Activated naive CD4-positive, alpha-beta T cell (primary cell): Measurements from ENCODE around the gene SH3GL3.

ENCODE experiments used
- DNase-seq, 4 experiments: peaks; one replicate each; lab custom pipeline; 2025; lab: John Stamatoyannopoulos, UW

The SH3GL3 gene

GRCh38 chr15:83446904-83447709 lies at the start of gene SH3GL3:
TSS of gene SH3GL3 (plus strand) at chr15:83447341. CDS start at chr15:83447534, 193 bp downstream.
- DNase-seq, result peak in 3 of 4 experiments; percentile 3 to 5 (median 4)

GRCh38 chr15:83398626-83399025 lies 48.5 kb upstream of the SH3GL3 start:
- no peak for DNase-seq

GRCh38 chr15:83404121-83404520 lies 43.0 kb upstream of the SH3GL3 start:
- no peak for DNase-seq

DNA sequence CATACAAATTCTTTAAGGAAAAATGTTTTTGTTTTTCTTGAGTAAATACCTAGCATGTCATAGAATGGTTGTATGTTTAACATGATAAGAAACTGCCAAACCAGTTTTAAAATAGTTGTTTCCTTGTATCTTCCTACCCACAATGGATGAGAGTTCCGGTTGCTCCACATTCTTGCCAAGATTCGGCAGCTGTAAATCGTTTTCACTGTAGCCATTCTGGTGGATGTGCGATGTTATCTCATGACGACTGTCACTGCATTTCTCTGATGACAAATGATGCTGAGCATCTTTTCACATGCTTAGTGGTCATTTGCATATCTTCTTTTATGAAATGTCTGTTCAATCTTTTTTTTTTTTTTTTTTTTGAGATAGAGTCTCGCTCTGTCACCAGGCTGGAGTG lies 36.6 kb upstream of the SH3GL3 start:
- no peak for DNase-seq

GRCh38 chr15:83413054-83413719 lies 34.0 kb upstream of the SH3GL3 start:
- DNase-seq, result no peak

DNA sequence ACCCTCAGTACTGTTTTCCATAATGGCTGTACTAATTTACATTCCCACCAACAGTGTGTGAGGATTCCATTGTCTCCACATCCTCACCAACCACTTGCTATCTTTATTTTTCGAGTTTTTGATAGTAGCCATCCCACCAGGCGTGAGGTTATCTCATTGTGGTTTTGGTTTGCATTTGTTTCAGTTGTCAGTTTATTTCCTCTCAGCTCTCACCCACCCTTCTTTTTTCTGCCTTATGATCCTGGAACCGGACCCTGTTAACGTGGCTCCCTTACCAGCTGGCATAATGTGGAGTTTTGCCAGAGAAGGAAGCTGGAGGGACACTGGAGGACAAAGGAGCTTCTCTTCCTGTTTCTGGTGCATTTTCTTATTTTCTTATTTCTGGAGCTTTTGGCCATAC lies 25.1 kb upstream of the SH3GL3 start:
- no peak for DNase-seq

GRCh38 chr15:83422541-83422940 lies 24.6 kb upstream of the SH3GL3 start:
- no peak for DNase-seq

- no peak for DNase-seq
Measured at GRCh38 chr15:83424101-83424500, 23.0 kb upstream of the SH3GL3 start.

- no peak for DNase-seq
Measured at GRCh38 chr15:83430441-83430840, 16.7 kb upstream of the SH3GL3 start.

GRCh38 chr15:83431521-83431920 lies 15.6 kb upstream of the SH3GL3 start:
- DNase-seq, result no peak

- DNase-seq, result no peak
Measured at GRCh38 chr15:83435202-83435601, 11.9 kb upstream of the SH3GL3 start.

DNA sequence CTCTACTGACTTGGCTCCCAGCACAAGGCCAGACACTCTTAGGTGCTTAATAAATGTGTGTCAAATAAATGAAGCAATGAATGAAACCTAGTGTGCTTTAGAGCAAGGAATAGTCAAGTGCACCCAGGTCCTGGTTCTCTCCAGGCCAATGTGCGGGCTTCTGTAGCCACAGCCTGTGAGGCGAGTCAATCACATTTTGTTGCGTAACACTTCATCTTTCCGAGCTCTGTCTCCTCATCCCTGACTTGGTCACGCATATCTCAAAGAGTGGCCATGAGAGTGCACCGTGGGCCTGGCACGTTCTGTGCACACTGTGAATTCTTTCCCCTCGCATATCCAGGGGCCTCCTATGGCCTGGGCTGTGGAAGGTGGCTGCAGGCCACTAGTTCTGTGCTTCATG lies 11.4 kb upstream of the SH3GL3 start:
- DNase-seq, result no peak

GRCh38 chr15:83436513-83437158 lies 10.5 kb upstream of the SH3GL3 start:
- DNase-seq, result no peak

DNA sequence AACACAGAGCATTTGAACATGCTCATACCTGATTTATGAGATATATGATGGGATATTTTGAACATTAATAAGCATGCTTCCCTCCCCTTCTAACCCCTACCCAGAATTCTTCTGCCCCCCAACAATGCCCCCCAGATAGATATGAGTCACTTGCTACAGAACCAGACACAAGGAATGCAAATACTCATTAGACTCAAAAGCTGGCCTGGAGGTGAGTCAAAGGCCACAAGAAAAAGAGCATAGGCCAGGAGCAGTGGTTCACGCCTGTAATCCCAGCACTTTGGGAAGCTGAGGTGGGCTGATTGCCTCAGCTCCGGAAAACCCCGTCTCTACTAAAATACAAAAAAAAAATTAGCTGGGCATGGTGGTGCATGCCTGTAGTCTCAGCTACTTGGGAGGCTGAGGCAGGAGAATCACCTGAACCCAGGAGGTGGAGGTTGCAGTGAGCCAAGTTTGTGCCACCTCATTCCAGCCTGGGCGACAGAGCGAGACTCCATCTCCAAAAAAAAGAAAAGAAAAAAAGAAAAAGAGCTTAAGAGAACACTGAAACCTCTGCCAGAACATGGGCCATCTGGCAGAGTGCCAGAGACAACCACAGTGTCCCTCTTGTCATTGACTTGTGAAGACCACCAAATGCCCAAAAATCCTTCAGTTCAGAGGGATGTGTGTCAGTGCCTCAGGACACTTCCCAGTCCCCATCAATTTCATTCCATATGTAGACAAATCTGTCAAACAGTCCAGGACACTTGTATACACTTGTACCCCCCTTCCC lies 3.9 kb upstream of the SH3GL3 start:
- no peak for DNase-seq

- no peak for DNase-seq
Measured at GRCh38 chr15:83444936-83445335, 2.2 kb upstream of the SH3GL3 start.

GRCh38 chr15:83445643-83446042 lies 1.5 kb upstream of the SH3GL3 start:
- no peak for DNase-seq

DNA sequence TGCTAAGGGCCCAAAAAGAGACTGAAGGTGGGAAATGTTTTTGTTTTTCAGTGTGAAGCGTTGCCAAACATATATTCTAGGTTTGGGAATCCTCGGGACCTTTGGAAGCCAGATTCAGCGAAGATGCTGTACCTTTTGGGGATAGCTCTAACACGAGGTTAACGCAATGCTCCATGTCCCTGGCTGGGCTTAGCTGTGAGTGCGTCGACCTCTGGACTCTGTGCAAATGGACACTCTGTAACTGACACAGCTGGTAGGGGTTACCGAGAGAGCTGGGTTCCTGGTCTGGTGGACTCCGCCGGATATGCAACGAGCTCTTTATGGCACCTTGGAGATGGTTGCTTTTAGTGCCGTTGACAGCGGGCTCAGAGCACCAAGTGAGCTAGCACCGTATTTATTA lies 724 bp upstream of the SH3GL3 start:
- no peak for DNase-seq

DNA sequence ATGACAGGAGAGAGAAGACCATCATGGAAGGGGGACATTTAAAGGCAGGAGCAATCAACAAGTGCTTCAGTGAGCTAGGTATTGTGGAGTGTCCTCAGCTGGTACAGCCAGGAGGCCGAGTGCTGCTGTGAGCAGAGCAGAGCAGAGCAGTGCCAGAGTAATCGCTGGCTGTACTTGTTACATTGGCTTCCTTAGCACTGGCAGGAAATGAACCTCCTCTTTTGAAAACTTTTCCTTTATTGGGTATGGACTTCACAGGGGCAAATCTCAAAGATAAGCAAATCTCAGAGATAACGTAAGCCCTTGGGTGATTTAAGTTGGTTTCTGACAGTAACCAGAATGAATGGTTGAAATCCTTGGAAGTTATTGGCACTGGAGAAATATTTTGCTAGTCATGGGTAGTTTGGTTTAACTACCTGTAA lies 2.1 kb downstream of the SH3GL3 start:
- no peak for DNase-seq

- no peak for DNase-seq
Measured at GRCh38 chr15:83449937-83450506, 2.9 kb downstream of the SH3GL3 start.

DNA sequence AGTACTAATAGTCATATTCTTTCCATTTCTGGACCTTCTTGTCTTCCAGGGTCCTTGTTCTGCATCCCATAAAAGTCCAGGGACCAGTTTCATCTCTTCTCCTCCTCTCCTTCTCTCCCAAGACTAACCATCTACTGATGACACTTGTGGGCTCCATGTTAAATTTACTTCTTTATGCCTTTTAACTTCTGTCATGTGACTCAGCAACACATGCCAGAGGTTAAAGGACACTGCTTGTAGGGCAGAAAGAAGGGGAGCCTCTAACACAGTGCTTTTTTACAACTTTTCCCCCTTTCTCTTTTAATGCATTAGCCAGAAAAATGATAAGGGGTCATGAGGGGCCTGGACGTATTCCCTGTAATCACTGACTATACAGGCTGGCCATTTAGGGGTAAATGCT lies 10.0 kb downstream of the SH3GL3 start:
- no peak for DNase-seq

DNA sequence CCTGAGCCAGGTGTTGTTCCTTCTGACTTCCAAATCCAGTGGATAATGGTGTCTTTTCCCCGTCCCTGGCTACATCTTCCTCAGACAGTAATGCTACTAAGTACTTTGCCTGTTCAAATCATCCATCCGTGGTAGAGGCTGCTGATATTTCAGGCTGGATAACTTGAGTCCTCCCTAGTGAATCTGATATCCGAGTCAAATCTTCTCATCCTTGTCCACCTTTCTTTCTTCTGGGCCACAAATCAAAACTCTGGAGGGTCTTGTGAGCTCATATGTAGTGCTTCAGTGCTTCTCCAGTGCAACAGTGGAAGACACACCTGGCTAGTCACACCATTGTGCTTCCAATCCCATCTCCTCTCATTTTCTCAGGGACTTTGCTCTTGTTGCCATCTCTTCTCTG lies 11.2 kb downstream of the SH3GL3 start:
- DNase-seq, result no peak

GRCh38 chr15:83462026-83462425 lies 14.9 kb downstream of the SH3GL3 start:
- DNase-seq, result no peak
